Skeletal muscle satellite cell (primary cell): ENCODE measurements around the gene CDC25B.
"Not testable (repeated sequence)": the region's sequence is repeated elsewhere in the genome, so short reads cannot be mapped to it uniquely, and the experiment has no call there.

Experiments used
- H3K27me3 ChIP-seq: 2 replicates; pipeline ENCODE4 v1.7.0; 2013; ENCODE audit warnings: low read length; ENCODE audit not compliant: control insufficient read depth, insufficient read depth
- H3K36me3 ChIP-seq: 2 replicates; pipeline ENCODE4 v1.7.0; 2013; ENCODE audit warnings: mild to moderate bottlenecking, control low read depth, low read length; ENCODE audit not compliant: insufficient read depth
- H3K4me1 ChIP-seq: 2 replicates; pipeline ENCODE4 v1.7.0; 2013; ENCODE audit warnings: low read length; ENCODE audit not compliant: control insufficient read depth, insufficient read depth
- H3K4me2 ChIP-seq: 2 replicates; pipeline ENCODE4 v1.7.0; 2013; ENCODE audit warnings: mild to moderate bottlenecking, low read length
- H3K4me3 ChIP-seq: 2 replicates; pipeline ENCODE4 v1.7.0; 2013; ENCODE audit warnings: low read length
- H3K9ac ChIP-seq: 2 replicates; pipeline ENCODE4 v1.7.0; 2013; ENCODE audit warnings: mild to moderate bottlenecking, low read depth, low read length, moderate library complexity
- H3K9me3 ChIP-seq: replicated peaks from 2 replicates; pipeline ENCODE4 v1.7.0; 2013; ENCODE audit warnings: mild to moderate bottlenecking, control low read depth, low read length

CDC25B gene

DNA sequence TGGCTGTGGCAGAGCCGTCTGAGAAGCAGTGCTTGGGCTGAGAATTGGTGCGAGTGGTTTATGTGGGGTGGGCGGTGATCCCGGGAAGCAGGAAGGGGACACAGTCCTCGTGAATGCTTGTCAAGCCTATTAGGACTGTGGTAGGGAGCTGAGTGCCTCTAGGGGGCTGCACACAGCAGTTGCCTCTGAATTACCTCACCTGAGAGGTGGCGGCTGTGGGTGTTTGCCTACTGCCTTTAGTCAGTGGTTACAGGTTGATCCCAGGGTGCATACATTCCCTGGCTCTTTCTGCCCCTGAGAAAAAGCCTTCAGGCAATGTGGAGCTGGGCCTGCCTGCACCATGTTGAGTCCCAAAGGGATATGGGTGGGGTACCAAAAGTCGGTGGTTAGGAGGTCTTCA lies 29.4 kb downstream of the CDC25B start:
- Histone ChIP-seq H3K9ac (no peak overlapping the region), H3K4me3 (no peak overlapping the region), H3K36me3 (peaks cover 30% of the 10 kb centered on the region), H3K27me3 (no peaks in the 10 kb centered on the region), H3K4me2 (no peak overlapping the region), H3K9me3 (no peaks in the 10 kb centered on the region), H3K4me1 (peaks cover 5% of the 10 kb centered on the region)

DNA sequence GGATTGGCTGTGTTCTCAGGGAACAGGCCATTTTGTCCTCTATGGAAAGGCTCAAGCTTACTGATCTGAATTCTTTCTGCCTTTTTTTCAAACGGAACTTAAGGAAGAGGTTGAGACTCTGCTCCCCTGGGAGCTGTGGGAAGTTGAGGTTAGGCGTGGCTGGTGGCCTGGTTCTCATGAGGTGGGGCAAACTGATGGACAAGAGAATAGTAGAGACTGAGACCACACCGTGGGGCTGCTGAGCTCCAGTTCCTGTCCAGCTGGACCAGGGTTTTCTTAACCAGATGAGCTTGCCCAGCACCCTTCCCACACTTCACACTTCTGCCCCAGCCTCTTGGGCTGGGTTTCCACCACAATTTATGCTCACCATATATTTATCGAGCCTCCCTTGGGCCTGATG lies 30.3 kb downstream of the CDC25B start:
- H3K4me2 ChIP-seq = no peak overlapping the region
- no peak overlapping the region for H3K9ac ChIP-seq
- peaks cover 2% of the 10 kb centered on the region for H3K4me1 ChIP-seq
- H3K27me3 ChIP-seq = no peaks in the 10 kb centered on the region
- peaks cover 30% of the 10 kb centered on the region for H3K36me3 ChIP-seq
- H3K9me3 ChIP-seq = no peaks in the 10 kb centered on the region
- no peak overlapping the region for H3K4me3 ChIP-seq

DNA sequence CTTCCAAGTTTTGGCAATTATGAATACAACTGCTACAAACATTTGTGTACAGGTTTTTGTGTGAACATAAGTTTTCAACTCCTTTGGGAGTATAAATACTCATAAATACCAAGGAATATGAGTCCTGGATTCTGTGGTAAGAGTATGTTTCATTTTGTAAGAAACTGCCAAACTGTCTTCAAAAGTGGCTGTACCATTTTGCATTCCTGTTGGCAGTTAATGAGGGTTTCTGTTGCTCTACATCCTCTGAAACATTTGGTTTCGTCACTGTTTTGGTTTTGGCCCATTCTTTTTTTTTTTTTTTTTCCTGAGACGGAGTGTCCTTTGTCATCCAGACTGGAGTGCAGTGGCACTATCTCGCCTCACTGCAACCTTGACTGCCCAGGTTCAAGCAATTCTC lies 32.7 kb downstream of the CDC25B start:
- Histone ChIP-seq H3K4me1 (no peaks in the 10 kb centered on the region), H3K9me3 (no peaks in the 10 kb centered on the region), H3K27me3 (no peaks in the 10 kb centered on the region), H3K9ac (no peak overlapping the region), H3K36me3 (peaks cover 13% of the 10 kb centered on the region), H3K4me2 (no peak overlapping the region), H3K4me3 (no peak overlapping the region)

DNA sequence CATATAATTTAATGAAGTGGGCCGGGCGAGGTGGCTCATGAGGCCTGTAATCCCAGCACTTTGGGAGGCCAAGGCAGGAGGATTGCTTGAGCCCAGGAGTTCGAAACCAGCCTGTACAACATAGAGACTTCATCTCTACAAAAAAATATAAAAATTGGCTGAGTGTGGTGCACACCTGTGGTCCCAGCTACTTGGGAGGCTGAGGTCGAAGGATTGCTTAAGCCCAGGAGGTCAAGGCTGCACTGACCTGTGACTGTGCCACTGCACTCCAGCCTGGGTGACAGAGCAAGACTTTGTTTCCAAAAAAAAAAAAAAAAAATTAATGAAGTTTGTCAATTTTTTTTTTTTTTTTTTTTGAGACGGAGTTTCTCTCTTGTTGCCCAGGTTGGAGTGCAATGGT lies 33.8 kb downstream of the CDC25B start:
- H3K4me3 ChIP-seq, H3K9ac ChIP-seq, H3K9me3 ChIP-seq, H3K36me3 ChIP-seq, H3K4me2 ChIP-seq, H3K4me1 ChIP-seq, H3K27me3 ChIP-seq: not testable (repeated sequence)

DNA sequence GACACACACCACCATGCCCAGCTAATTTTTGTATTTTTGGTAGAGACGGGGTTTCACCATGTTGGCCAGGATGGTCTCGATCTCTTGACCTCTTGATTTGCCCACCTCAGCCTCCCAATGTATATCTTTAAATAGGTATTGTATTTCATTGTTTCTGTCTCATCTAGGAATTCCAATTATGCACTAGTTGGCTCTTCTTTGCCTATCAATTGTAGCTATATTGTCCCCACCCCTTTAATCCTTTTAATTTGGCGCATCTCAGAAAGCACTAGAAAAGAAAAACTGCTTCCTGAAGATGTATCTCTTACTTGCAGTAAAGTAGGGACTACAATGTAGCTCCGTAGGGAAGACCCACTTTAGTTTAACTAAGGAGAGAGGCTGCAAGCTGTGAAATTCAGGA lies 40.0 kb downstream of the CDC25B start:
- Histone ChIP-seq H3K27me3 (no peaks in the 10 kb centered on the region), H3K9me3 (no peaks in the 10 kb centered on the region), H3K4me3 (no peak overlapping the region), H3K4me2 (no peak overlapping the region), H3K36me3 (no peaks in the 10 kb centered on the region), H3K9ac (no peak overlapping the region), H3K4me1 (no peaks in the 10 kb centered on the region)

DNA sequence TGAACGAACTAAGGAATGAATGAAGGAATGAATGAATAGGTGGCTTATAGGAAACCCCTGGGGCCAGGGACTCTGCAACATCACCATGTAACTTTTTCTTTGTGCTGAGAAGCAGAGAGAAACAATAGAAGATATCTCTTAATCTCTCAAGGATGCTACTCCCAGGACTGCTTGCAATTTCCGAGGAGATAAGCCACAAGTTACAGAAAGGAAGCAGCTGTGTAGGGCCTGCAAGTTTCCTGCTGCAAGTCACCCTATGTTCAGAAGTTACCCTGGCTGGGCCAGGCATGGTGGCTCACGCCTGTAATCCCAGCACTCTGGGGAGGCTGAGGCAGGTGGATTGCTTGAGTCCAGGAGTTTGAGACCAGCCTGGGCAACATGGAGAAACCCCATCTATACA lies 43.2 kb downstream of the CDC25B start:
- Histone ChIP-seq H3K36me3 (no peaks in the 10 kb centered on the region), H3K27me3 (no peaks in the 10 kb centered on the region), H3K4me1 (peaks cover 19% of the 10 kb centered on the region), H3K9me3 (no peaks in the 10 kb centered on the region), H3K9ac (no peak overlapping the region), H3K4me2 (no peak overlapping the region), H3K4me3 (no peak overlapping the region)

DNA sequence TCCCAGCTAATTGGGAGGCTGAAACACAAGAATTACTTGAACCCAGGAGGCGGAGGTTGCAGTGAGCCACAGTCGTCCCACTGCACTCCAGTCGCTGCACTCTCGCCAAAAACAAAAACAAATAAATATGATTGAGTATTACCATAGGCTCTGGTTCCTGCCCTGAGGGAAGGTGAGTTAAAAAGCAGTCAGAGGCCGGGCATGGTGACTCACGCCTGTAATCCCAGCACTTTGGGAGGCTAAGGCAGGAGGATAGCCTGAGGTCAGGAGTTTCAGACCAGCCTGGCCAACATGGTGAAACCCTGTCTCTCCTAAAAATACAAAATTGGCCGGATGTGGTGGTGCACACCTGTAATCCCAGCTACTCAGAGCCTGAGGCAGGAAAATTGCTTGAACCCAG lies 44.1 kb downstream of the CDC25B start:
- H3K9ac ChIP-seq, H3K36me3 ChIP-seq, H3K27me3 ChIP-seq, H3K9me3 ChIP-seq, H3K4me3 ChIP-seq, H3K4me2 ChIP-seq: not testable (repeated sequence)
- H3K4me1 ChIP-seq = peaks cover 19% of the 10 kb centered on the region

DNA sequence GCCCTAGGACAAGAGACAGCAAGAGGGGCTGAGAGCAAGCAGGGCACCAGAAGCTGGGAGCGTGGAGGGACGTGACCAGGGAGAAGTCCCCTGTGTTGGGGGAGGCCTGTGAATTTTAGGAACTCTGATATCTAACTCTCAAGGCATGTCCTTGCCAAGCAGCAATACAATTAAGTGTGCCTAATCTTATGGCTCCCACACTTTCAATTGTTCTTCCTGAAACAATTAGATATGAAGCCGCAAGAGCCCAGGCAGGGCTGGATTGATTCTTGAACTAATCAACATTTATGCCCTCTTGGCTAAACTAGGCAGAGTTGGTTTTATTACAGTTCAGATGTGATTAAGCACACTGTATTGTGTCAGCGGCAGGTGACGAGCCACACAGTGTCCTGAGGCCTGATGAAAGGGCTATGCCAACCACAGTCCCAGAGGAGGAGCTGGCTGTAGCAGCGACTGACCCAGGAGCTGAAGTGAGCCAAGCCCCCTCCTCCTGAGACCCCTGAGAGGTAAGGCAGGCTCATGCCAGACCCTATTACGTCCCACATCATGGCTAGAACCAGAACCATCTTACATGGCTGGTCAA lies 46.3 kb downstream of the CDC25B start:
- Histone ChIP-seq H3K9me3 (no peaks in the 10 kb centered on the region), H3K9ac (no peak overlapping the region), H3K4me2 (no peak overlapping the region), H3K4me1 (peaks cover 28% of the 10 kb centered on the region), H3K27me3 (no peaks in the 10 kb centered on the region), H3K36me3 (no peaks in the 10 kb centered on the region), H3K4me3 (no peak overlapping the region)

DNA sequence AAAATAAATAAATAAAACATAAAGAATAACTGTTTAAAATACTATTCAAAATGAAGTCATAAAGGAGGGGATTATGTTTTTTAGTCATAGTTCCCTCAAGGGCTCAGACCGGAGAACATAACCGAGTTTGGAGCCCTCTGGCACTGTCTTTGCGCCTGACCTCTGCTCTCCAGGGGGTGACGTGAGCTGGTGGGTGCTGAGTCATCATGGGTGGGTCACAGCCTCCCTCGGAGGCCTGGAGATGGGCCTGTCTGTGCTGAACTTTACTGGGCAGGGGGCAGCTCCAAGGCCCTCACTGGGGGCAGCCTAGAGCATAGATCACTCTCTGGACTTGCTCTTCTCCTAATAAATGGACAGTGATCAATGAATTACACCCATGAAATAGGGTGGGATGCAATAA lies 47.4 kb downstream of the CDC25B start:
- Histone ChIP-seq H3K9ac (no peak overlapping the region), H3K4me1 (peaks cover 37% of the 10 kb centered on the region), H3K4me3 (no peak overlapping the region), H3K27me3 (no peaks in the 10 kb centered on the region), H3K9me3 (no peaks in the 10 kb centered on the region), H3K4me2 (peak overlapping the region; percentile 38), H3K36me3 (peaks cover 4% of the 10 kb centered on the region)

DNA sequence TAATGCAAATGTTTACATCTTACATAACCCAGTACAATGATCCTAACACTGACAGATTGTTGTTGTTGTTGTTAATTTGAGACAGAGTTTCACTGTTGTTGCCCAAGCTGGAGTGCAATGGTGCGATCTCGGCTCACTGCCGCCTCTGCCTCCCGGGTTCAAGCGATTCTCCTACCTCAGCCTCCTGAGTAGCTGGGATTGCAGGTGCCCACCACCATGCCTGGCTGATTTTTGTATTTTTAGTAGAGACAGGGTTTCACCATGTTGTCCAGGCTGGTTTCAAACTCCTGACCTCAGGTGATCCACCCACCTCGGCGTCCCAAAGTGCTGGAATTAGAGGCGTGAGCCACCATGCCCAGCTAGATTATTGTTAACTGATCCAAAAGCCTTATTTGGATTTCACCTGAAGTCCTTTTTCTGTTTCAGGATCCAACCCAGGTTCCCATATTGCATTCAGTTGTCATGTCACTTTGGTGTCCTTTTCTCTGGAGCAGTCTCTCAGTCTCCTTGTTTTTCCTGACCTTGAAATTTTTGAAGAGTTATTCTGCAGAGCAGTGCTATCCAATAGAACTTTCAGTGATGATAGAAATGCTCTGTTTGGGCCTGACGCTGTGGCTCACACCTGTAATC lies 48.0 kb downstream of the CDC25B start:
- not testable (repeated sequence) for H3K4me2 ChIP-seq, H3K27me3 ChIP-seq, H3K4me3 ChIP-seq, H3K9ac ChIP-seq, H3K9me3 ChIP-seq, H3K36me3 ChIP-seq
- H3K4me1 ChIP-seq = peaks cover 41% of the 10 kb centered on the region

DNA sequence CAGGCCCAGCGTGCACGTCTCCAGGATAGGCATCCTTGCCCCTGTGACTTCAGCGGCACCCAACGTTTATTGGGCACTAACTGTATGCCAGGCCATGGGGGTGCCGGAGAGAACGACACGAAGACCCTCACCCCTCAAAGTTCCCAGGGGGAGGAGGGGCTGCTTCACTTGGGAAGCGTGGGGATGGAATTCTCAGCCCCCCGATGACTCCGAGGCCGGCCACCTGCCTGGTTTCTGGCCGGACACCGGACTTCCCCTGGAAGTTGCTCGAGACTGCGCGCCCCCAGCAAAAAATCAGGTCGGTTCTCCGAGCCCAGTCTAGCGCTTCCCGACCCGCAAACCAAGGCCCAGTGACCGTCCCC lies 50.2 kb downstream of the CDC25B start:
- H3K4me3 ChIP-seq = peak overlapping the region; percentile 94
- peaks cover 41% of the 10 kb centered on the region for H3K4me1 ChIP-seq
- H3K9ac ChIP-seq = peak overlapping the region; percentile 96
- no peaks in the 10 kb centered on the region for H3K27me3 ChIP-seq
- peaks cover 4% of the 10 kb centered on the region for H3K36me3 ChIP-seq
- H3K4me2 ChIP-seq = peak overlapping the region; percentile 99
- H3K9me3 ChIP-seq = no peaks in the 10 kb centered on the region

DNA sequence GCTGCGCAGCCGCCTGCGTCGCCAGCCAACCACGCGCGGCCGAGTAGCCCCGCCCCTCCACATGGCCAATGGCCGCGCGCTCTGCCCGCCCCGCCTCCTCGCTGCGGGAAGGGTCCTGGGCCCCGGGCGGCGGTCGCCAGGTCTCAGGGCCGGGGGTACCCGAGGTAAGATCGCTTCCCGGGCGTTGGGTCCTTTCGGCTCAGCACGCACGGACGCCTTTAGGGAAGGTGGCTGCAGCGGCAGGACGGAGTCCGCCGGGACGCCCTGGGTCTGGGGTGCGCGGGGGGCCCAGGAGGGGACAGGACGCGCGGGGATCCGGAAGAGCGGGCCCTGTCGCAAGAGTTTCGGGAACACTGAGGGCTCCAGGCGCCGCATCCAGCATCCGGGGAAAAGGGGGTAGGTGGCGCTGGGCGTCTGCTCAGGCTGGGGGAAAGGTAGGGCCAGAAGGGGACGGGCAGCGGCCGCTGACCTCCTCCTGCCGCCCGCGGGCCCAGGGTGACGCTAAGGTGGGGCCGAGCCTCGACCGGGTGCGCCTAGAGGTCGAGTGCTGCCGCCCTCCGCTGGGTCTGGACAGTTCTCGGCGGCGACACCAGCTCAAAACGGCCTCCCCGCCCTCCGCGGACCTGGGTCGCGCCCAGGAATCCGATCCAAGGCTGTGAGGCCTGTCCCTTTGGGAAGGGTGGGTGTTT lies 50.8 kb downstream of the CDC25B start, which contains the start of gene MAVS:
TSS of gene MAVS (plus strand) at position 95 of the 689 bp plus-strand sequence. CDS start 7,791 bp downstream, outside the sequence.
- Histone ChIP-seq H3K9me3 (no peaks in the 10 kb centered on the region), H3K4me1 (peaks cover 41% of the 10 kb centered on the region), H3K27me3 (no peaks in the 10 kb centered on the region), H3K9ac (peak within 1 kb of the TSS; percentile 96), H3K36me3 (peaks cover 4% of the 10 kb centered on the region), H3K4me2 (peak within 1 kb of the TSS; percentile 99), H3K4me3 (peak within 1 kb of the TSS; percentile 94)
